Measurements from ENCODE around the gene ARHGEF38. TPM values are rescaled to one million over a fixed set of nuclear protein-coding genes. Genes with fewer than 3 reads are reported as not detected.

The ARHGEF38 gene
- polyA plus RNA-seq, 3 donors: not detected

DNA sequence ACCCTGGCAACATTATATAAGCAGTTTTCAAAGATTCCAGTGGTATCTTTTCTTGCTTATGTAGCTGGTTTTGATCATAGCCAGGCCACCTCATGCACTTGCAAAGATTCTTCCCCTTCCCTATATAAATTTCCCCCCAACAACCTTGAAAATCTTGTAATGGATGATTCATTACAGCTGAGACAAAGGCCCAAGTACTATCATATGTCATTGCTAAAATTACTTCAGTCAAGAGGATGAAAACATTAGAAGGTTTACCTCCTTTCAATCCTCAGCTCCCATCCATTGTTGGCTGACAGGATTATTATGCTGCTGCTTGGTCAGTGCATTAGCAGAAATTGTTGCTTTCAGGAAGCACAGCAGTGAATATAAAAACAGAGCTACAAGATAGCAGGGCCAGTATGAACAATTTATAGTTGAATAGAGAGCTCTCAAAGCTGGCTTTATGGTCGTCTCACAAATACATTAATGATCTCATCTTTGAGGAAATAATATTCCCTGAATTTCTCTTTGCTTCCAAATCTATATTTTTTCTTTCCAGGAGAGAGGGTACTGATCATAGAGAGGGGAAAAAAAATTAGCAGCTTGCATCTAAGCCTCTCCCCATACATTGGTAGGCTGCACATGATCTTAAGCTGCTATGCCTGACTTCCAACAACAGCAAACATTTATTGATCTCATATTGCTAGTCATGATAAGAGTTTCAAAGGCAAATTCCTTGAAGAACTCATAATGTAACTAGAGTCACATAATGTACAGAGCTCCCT lies 7.7 kb upstream of the ARHGEF38 start:
- intact Hi-C loops (cut with micrococcal nuclease): no loop called here
- Histone ChIP-seq H3K4me1 (ENCODE audit: control insufficient read depth in 1 of 2, insufficient read depth in 2 of 2, low read length in 2 of 2) (no peaks in the 10 kb centered on the region), H3K79me2 (ENCODE audit: insufficient read depth, low read length) (no peaks in the 10 kb centered on the region), H3K27ac (ENCODE audit: low read depth in 1 of 2, low read length in 2 of 2) (no peak overlapping the region), H3K27me3 (ENCODE audit: control insufficient read depth in 2 of 2, insufficient read depth in 2 of 2, low read length in 2 of 2) (no peaks in the 10 kb centered on the region), H3K4me2 (replicated peaks; ENCODE audit: extremely low read depth, low read length, poor library complexity, severe bottlenecking) (no peak overlapping the region), H3K36me3 (replicated peaks in 1 of 2; ENCODE audit: control insufficient read depth in 1 of 2, insufficient read depth in 2 of 2, low read length in 2 of 2) (no peaks in the 10 kb centered on the region), H4K20me1 (ENCODE audit: insufficient read depth, low read length) (no peaks in the 10 kb centered on the region), H2AFZ (ENCODE audit: insufficient read depth, low read depth, low read length, poor library complexity, severe bottlenecking) (no peak overlapping the region), H3K9ac (ENCODE audit: insufficient read depth, low read length, poor library complexity, severe bottlenecking) (no peak overlapping the region), H3K4me3 (replicated peaks in 1 of 3; ENCODE audit: low read depth in 2 of 3, low read length in 3 of 3) (no peak overlapping the region), H3K9me3 (replicated peaks in 1 of 2; ENCODE audit: control insufficient read depth in 1 of 2, insufficient read depth in 1 of 2, low read length in 2 of 2) (no peaks in the 10 kb centered on the region)
- TF ChIP-seq, protein P1, sequence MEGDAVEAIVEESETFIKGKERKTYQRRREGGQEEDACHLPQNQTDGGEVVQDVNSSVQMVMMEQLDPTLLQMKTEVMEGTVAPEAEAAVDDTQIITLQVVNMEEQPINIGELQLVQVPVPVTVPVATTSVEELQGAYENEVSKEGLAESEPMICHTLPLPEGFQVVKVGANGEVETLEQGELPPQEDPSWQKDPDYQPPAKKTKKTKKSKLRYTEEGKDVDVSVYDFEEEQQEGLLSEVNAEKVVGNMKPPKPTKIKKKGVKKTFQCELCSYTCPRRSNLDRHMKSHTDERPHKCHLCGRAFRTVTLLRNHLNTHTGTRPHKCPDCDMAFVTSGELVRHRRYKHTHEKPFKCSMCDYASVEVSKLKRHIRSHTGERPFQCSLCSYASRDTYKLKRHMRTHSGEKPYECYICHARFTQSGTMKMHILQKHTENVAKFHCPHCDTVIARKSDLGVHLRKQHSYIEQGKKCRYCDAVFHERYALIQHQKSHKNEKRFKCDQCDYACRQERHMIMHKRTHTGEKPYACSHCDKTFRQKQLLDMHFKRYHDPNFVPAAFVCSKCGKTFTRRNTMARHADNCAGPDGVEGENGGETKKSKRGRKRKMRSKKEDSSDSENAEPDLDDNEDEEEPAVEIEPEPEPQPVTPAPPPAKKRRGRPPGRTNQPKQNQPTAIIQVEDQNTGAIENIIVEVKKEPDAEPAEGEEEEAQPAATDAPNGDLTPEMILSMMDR (IDR thresholded peaks at IDR 0.05): no peak
- Mint-ChIP-seq H3K9me3 (no peaks in the 10 kb centered on the region), H3K36me3 (no peaks in the 10 kb centered on the region), H3K27ac (peak overlapping the region in 1 of 7 donors; percentile 7), H3K27me3 (ENCODE audit: low read depth in 3 of 3) (peaks cover 0 to 6% (median 0%) of the 10 kb centered on the region in 3 donors), H3K4me1 (no peaks in the 10 kb centered on the region), H3K4me3 (no peak overlapping the region)
- DNase-seq: no peak
- no CpG with 5 or more reads among the region's 1 CpG for WGBS (ENCODE audit: insufficient coverage)

DNA sequence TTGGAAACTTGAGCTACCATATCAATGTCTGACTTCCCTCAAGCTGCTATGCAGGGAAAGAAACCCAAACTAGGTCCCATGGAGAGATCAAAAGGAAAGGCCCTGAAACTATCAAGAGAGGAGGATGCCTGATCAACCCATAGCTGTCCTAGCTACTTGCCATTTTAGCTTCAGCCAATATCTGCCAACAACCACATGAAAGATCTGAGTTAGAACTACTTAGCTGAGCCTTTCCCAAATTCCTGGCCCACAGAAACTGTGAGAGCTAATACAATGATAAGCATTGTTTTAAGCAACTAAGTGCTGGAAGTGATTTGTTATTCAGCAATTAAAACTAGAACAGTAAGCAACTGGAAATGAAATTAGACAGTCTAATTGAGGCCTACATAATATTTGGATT lies 6.3 kb upstream of the ARHGEF38 start:
- Histone ChIP-seq H3K9me3 (replicated peaks in 1 of 2; ENCODE audit: control insufficient read depth in 1 of 2, insufficient read depth in 1 of 2, low read length in 2 of 2) (no peaks in the 10 kb centered on the region), H3K4me3 (replicated peaks in 1 of 3; ENCODE audit: low read depth in 2 of 3, low read length in 3 of 3) (no peak overlapping the region), H4K20me1 (ENCODE audit: insufficient read depth, low read length) (no peaks in the 10 kb centered on the region), H3K4me1 (ENCODE audit: control insufficient read depth in 1 of 2, insufficient read depth in 2 of 2, low read length in 2 of 2) (no peaks in the 10 kb centered on the region), H3K9ac (ENCODE audit: insufficient read depth, low read length, poor library complexity, severe bottlenecking) (no peak overlapping the region), H3K36me3 (replicated peaks in 1 of 2; ENCODE audit: control insufficient read depth in 1 of 2, insufficient read depth in 2 of 2, low read length in 2 of 2) (no peaks in the 10 kb centered on the region), H2AFZ (ENCODE audit: insufficient read depth, low read depth, low read length, poor library complexity, severe bottlenecking) (no peak overlapping the region), H3K27ac (ENCODE audit: low read depth in 1 of 2, low read length in 2 of 2) (no peak overlapping the region), H3K79me2 (ENCODE audit: insufficient read depth, low read length) (no peaks in the 10 kb centered on the region), H3K4me2 (replicated peaks; ENCODE audit: extremely low read depth, low read length, poor library complexity, severe bottlenecking) (no peak overlapping the region), H3K27me3 (ENCODE audit: control insufficient read depth in 2 of 2, insufficient read depth in 2 of 2, low read length in 2 of 2) (no peaks in the 10 kb centered on the region)
- Mint-ChIP-seq H3K36me3 (no peaks in the 10 kb centered on the region), H3K4me3 (no peak overlapping the region), H3K4me1 (no peaks in the 10 kb centered on the region), H3K27me3 (ENCODE audit: low read depth in 3 of 3) (peaks cover 0 to 6% (median 0%) of the 10 kb centered on the region in 3 donors), H3K9me3 (no peaks in the 10 kb centered on the region), H3K27ac (no peak overlapping the region)
- TF ChIP-seq, protein P1 (IDR thresholded peaks at IDR 0.05): no peak
- intact Hi-C loops (cut with micrococcal nuclease): no loop called here
- no peak for DNase-seq

Data from CD14-positive monocyte (primary cell).